GM18520 (cell line): ENCODE results near the gene SORCS2.

ENCODE experiments used
- ATAC-seq: cut with Tn5 transposase; IDR thresholded peaks from one replicate; pipeline ENCODE4 v1.9.1; 2021; ENCODE audit not compliant: unreplicated experiment

The SORCS2 gene

DNA sequence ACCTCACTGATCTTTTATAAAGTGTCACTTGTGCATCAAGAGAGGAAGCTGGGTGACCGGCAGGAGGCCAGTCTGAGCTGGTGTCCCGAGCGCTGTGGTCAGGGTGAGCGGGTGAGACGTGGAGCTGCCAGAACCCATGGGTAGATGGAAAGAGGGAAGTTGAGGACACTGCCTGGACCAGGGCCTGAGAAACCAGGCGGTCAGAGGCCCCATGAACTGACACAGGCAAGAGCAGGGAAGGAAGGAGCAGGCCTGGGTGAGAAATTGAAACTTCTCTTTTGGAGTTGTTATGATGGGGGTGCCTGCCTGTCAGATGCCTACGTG, 554.7 kb downstream of the SORCS2 start:
- ATAC-seq = no peak

DNA sequence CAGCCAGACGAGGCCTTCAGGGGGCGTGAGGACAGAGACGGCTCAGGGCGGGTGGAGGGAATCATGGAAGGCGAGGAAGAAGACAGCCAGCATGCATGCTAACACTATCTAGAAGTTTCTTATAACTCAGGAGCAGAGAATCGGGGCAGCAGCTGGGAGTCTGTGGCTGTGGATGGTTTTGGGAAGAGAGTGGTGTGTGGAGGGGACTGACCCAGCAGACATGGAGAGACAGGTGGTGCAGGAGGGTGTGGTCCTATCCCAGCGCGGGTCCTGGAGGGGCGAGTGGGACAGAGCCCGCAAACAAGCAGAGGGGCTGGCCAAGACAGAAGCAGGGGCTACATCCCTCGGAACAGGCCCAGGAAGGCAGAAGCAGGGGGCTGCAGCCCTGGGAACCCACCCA, 555.2 kb downstream of the SORCS2 start:
- ATAC-seq = no peak

DNA sequence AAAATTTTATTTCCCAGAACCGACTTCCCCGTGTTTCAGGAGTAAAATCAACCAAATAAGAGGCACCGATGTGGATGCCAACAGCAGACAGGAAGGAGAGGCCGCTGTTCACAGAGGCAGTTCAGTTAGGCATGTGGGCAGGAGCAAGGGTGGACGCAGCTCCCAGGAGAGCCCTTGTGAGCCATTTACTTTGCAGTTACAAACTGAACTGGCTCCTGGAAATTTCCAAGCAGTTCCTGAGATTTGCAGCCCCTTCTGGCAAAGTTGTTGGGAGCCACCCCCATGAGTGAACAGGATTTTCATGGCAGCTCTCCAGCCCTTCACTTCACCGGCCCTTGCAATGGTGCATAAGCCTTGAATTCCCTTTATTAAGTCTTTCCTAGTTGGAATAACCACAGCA, 558.2 kb downstream of the SORCS2 start:
- no peak for ATAC-seq

DNA sequence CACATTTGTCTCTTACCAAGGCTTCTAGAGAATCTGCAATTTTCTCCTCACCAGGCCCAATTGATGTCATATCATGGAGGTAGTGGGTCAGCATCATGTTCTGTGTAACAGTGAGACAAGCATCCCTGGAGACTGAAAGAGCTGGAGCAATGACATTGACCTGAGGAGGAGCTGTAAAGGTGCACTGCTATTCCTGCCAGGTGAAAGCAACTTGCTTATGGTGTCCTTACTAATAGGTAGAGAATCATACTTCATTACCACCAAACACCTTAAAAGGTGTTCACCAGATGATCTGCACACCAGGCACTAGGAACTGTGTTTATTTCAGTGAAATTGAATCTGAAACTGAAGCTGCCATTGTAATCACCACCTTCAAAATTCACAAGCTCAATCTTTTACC, 558.6 kb downstream of the SORCS2 start:
- no peak for ATAC-seq

DNA sequence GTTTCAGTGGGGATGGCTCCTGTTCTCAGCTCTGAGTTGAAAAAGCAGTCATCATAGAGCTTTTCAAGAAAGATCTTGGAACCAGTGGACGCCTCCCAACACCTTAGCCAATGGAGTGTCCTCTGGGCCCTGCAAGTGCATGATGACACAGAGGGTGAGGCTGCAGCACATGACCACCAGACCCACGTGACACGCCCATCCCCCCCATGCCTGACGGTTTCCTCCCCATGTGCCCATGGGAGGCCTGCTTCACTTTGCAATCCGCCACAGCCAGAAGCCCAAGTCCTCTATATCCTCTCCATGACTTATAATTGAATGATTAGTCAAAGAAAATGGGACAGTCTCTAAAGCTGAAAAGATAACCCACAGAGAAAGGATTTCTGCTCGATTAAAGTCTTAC, 560.3 kb downstream of the SORCS2 start:
- ATAC-seq = no peak

DNA sequence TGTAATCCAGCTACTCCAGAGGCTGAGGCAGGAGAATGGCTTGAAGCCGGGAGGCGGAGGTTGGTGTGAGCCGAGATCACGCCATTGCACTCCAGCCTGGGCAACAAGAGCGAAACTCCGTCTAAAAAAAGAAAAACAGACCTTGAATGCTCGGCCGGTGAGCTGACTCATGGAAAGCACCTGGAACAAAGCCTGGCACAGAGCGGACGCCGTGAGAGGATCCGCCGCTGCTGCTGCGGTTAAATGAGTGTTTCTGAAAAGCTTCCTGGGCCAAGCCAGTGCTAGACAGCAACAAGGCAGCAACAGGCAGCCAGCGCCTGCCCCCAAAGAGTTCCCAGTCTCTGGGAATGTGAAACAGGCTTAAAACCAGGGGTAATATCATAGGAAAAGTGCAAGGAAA, 560.9 kb downstream of the SORCS2 start:
- ATAC-seq = no peak

DNA sequence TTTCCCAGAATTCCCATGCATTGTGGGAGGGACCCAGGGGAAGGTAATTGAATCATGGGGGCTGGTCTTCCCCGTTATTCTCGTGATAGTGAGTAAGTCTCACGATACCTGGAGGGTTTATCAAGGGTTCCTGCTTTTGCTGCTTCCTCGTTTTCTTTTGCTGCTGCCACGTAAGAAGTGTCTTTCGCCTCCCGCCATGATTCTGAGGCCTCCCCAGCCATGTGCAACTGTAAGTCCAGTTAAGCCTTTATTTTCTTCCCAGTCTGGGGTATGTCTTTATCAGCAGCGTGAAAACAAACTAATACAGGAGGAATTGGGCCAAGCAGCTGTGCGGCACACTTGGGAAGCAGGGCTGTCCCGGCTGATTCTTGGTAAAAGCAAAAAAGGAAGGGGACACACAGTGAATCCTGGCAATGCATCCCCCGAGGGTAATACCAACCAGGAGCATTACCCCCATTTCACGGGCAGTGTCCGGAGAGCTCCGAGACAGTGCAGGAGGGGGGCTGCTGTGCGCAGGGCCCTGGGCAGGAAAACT, 561.7 kb downstream of the SORCS2 start:
- ATAC-seq = no peak

DNA sequence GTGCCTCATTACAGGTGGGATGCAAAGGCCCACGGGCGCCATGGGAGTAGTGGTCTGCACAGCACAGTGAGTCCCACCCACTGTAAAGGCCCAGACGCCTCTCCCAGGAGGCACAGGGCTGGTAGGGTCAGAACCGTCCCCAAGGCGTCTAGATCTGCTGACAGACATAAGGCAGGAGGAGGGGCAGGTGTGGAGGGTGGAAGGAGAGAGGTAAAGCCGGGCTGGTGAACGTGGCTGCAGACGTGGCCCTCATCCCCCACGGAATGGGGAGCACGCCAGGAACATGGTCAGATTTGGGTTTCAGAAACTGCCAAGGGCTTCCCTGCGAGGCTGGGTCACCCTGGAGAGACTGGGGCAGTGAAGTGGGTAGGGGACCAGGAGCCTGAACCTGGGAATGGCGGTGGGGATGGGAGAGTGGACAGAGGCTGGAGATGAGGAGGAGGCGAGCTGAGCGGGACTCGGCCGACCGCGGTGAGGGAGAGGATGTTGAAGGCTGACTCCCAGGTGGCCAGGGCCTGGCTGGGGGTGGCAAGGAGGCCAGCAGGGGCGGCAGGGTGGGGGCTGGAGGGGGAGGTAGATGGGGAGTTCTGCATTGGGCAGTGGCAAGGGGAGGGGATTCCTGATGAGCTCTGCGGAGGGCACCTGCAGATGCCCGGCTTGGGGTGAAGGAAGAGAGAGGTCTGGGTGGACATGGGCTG, 562.4 kb downstream of the SORCS2 start:
- no peak for ATAC-seq

DNA sequence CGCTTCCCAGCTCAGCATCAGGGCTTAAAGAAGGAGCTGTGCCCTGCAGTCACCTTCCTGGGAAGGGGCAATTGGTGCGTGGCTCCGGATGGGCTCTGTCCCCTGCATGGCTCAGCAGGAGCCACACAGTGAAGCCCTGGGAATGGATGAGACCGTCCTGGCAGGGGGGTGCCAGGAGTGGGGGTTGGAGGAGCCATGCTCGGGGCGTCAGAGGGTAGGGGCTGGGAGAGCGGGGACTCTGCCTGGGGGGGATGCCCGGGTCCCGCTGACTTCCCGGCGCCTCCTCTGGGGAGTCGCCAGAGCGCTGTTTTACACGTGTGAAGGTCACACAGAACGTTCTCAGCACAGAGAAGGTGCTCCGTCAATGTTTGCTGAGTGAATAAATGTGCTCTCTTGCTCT, 563.2 kb downstream of the SORCS2 start:
- ATAC-seq = no peak

DNA sequence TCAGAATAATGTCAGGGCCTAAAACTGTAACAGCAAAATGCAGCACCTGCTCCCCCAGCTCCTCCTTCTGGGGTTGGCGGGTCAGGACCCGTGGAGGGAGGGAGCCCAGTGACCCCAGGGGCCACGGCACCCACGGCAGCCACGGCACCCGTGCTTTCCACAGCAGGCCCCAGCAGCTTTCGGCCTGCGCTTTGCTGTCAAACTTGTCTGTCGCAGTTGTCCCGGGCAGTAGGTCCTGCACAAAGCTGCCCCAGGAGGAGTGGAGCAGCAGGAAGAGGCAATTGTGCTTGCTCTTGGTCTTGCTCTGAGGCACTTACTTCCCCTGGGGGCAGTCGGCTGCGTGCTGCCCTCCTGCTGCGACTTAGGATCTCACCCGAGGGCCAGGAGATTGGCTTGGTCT, 563.7 kb downstream of the SORCS2 start:
- ATAC-seq = no peak

DNA sequence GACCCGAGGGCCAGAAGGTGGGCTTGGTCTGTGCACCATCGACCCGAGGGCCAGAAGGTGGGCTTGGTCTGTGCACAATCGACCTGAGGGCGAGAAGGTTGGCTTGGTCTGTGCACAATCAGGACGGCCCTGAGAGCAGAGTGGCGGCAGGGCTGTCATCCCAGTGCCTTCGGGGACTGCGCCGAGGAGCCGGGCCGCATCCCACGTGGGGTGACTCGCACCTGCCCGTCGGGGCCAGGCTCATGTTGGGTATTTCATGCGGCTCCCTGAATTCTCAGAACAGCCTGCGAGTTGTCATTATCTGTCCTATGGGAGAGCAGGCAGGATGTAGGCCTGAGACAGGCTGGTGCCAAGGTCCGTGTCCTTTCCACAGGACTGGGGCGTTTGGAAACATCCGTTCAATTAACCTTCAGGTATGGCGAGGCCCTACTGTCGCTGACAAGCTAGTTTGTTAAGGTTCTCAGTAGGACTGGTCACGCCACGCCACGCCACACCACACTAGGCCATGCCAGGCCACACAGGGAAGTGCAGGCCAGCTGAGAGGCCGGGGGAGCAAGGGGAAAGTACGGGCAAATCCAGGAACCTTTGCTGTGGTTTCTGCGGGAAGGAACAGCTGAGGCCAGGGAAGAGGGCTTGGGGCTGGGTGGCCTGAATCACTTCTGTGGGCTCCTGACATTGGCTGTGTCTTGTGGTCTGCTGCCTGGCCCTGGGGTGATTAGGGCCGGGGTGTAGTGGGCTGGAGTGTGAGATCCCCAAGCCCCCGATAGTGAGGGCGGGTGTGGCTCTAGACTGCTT, 564.4 kb downstream of the SORCS2 start:
- no peak for ATAC-seq

DNA sequence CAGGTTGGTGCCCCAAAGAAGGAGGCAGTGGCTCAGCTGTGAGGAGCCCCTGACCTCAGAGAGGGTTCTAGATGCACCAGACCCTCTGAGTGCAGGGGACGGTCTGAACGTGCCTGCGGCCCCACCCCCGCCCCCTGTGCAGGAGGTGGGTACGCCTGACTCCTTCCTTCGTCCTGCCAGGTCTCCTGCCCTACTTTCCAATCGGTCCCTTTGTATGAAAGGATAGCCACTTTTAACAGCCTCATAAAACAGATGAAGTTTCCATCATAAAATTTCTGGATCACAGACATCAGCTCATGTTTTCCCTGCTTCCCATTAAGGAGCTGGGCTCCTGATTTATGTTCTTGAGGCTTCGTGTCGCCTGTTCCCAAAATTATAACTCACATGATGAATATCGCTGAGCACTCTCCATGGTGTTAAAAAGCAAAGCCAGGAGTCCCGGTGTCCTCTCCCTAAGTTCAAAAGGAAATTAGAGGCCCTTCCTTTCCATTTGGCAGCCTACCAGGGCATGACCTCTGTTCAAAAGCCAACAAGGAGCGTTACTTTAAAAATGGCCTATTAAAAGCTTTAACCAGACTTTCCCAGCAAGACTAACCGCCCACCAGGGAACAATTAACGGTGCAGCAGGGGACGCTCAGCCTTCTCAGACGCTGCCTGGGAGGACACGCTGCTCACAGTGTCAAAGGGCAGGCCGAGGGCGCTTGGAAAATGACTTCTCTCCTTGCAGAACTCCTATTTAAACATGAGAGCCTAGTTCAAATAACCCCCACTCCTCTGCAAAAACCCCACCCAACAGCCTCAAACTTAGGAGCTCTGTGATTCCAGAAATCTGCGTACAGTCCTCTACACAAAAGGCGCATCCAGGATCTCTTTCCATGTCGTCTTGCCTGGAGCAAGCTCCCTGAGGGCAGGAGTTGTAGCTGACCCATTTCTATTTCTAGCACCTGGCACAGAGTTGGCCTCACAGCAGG, 565.4 kb downstream of the SORCS2 start:
- ATAC-seq = no peak

DNA sequence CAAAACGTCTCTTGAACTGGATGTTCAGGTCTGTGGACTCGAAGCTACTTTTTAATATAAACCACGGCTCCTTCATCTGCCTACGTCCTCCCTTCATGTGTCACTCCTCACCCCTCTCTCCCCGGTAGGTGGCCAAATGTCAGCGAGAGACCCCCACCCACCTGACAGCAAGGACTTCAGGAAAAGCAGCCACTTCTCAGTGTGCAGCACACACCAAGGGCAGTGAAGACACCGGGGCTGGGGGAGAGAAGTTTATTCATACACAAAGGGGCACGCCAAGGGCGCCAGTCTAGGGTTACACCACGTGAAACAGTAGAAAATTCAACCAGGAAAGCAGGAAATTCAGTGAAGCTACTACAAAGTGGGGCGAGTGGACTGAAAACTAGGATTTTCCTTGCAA, 566.1 kb downstream of the SORCS2 start:
- no peak for ATAC-seq

DNA sequence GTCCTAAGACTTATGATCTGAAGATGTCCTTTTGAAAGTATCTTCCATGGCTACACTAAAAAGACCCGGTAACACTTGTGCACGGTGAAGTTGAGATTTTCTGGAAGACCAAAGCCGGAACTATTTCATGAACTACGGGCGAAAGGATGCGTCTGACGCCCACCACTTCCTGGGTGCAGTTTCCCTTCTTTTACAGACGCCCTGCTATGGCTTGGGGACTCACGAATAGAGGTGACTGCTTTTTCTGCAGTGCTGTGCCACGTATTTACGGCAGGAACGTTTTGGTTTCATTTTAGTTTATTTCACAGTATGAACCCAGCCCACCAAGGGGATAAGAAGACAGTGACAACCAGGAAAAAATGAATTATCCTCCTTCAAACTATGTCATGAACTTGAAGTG, 566.9 kb downstream of the SORCS2 start:
- ATAC-seq = no peak

DNA sequence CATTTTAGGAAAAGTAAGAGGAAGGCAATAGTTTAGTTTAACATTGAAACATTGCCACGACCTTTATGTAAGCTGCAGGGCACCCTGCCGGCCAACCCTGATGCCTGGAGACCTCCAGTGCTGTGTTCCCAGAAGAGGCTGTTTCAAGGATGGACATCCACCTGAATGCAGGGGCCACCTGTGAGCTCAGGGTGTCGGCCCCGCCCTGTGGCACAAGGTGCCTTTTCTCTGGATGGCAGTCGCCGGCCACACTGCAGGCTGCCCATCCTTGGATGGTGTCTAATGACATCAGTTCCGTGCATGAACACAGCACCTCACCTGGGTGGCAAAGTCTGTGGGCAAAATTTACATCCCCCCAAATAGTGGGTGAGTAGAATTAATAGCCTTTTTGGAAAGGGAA, 567.3 kb downstream of the SORCS2 start:
- no peak for ATAC-seq

DNA sequence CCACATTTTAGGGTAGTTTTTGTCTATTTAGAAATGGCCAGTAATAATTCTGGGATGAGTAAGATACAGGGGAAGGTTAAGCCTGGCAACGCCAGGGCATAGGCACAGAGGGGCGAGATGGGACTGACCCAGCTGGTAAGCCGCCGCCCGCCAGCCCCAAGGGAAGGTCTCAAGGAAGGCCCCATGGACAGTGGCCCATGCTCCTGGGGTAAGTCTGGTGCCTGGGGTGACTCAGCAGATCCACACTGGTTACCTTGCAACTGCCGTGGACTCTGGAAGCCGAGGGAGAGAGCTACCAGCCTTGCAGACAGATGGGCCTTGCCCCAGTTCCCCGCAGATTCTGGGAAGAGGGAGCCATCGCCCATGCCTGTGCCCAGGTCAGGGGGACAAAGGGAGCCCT, 567.9 kb downstream of the SORCS2 start:
- ATAC-seq = no peak

DNA sequence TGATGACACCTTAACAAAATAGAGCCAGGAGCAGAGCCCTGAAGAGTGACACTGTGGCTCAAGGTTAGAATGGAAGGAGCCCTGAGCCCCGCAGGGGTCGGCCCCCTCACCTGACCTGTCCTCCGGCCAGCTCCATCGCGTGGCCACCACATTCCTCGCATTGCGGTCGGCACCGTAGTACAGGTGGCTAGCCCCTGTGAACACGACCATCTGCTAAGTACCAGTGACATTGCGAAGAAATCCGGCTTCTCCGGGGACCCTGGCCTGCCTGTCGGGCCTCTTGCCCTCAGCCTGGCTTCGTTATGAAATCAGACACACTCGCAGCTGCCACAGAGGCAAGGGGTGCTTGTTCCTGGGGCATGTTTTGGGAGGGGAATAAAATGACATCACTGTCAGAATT, 568.4 kb downstream of the SORCS2 start:
- no peak for ATAC-seq

DNA sequence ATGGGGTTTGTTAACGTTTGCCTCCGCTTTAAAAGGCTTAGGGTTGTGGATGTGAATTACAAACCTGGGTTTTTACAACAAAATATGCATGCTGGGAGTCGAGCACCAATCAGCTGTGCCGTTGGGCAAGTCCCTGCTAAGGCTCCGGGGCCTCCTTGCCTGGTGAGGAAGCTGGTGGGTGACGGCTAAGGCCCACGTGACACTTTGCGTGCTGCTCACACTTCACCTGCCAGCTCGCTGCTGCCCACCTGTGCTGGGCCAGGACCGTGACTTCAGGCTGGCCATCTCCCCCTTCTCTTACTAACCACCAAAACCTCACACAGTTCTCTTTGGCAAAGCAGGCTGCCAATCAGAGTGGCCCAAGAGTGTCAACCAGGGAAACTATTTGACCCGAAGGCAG, 569.0 kb downstream of the SORCS2 start:
- no peak for ATAC-seq

DNA sequence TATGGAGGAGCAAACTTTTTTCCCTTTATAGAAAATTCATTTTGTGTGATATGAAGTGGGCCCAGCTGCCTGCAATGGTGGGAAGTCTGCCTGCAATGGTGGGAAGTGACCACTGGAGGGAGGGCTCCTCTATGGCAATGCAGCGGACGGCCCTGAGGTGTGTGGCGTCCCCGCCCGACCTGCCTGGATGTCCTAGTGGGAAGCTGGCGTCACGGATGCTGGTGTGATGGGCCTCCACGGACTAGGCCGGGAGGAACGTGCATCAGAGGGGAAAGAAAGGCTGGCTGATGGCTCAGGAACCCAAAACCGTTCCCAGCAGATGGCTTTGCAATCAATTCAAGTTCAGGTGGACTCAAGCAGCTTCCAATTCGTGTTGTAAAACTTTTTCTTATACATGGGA, 569.4 kb downstream of the SORCS2 start:
- no peak for ATAC-seq

DNA sequence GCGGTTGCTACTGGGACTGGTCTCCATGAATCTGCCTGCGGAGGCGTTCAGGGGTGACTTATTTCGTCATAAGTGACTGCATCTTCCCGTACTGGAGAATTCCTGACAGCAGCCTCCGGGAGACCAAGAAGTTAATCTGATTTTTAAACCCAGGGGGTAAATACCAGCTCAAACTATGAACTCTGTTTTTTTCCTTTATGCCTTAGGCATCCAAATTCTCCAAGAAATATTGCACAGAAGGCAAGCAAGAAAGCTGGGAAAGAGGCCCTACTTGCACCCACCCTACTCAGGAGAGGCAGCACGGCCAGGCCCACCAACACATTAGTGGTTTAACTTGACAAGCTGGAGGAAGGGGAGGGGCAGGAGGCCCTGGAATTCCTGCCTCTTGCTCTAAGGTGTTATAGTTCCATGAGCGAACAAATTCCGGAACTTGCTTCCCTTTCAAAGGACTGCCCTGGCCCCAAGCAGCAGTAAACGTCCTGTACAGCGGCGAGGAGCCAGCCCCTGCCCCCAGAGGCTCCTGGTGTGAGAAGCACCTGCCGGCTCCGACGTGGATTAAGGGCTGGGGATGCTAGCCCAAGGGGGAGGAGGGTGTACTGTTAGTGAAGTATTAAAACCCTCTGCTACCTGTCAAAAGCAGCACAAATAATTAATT, 570.2 kb downstream of the SORCS2 start:
- no peak for ATAC-seq

DNA sequence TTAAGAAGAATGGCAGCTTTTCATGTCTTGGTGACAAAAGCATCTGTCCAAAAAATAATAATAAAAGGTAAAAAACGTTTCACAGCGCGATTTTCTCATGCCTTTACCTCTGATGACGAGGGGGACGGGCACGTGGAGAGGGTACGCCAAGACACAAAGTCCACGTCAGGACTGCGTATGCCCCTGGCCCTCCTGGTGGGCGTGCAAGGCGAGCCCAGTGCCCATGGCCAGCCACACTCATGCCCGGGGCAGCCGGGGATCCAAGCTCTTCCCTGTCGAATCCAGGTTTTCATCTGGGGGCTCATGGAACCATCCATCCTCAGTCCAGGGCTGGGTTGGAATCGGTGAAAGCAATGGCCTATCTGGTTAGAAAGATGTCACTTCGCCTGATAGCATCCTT, 570.8 kb downstream of the SORCS2 start:
- ATAC-seq = no peak
